GM21381 (cell line): ENCODE data around the gene BAZ2B.

Experiments
- ATAC-seq: cut with Tn5 transposase; IDR thresholded peaks from one replicate; pipeline ENCODE4 v1.9.1; 2021; ENCODE audit warnings: mild to moderate bottlenecking, moderate library complexity; ENCODE audit not compliant: unreplicated experiment

The BAZ2B gene

GRCh38 chr2:159573846-159574606 lies 42.3 kb downstream of the BAZ2B start:
- no peak for ATAC-seq

GRCh38 chr2:159573294-159573693 lies 43.1 kb downstream of the BAZ2B start:
- no peak for ATAC-seq

GRCh38 chr2:159572459-159572858 lies 43.9 kb downstream of the BAZ2B start:
- ATAC-seq, result no peak

- ATAC-seq, result no peak
These were observed 44.6 kb downstream of the BAZ2B start for GRCh38 chr2:159571540-159572260.

GRCh38 chr2:159564081-159564480 lies 52.3 kb downstream of the BAZ2B start:
- ATAC-seq, result no peak

DNA sequence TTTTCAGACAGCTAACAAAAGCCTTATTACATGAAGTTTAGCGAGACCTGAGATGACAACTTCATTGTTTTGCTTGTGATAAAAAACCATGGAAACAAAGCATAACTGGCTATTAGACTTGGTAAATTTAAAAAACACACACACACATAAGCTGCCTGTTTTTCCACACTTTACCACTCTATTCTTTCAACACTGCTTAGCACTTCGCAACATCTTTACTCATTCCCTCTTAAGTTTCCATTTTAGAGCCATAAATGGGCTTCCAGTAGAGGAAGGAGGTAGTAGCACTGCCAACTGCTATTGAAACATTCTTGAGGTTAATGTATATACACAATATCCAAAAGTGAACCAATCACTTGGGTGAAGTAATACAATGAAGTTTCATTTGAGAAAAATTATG lies 54.1 kb downstream of the BAZ2B start:
- ATAC-seq, result no peak

- ATAC-seq, result no peak
These were observed 54.6 kb downstream of the BAZ2B start for GRCh38 chr2:159561786-159562185.

- no peak for ATAC-seq
These were observed 55.1 kb downstream of the BAZ2B start for GRCh38 chr2:159561242-159561641.

- no peak for ATAC-seq
These were observed 57.3 kb downstream of the BAZ2B start for GRCh38 chr2:159559034-159559433.

DNA sequence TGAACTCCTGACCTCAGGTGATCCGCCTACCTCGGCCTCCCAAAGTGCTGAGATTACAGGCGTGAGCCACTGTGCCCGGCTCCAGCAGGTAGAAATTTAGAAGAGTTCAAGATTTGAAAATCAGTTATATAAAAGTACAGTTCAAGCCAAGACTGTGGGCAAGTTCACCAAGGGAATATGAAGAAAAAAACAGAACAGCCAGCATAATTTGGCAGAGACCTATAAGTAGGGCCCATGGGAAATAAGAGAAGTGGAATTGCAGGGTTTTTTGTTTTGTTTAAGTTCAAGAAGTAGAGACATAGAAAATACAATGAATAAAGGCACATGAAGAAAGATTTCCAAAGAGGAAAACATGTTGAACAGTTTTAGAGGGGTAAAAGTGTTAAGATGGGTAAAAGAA lies 57.9 kb downstream of the BAZ2B start:
- no peak for ATAC-seq

DNA sequence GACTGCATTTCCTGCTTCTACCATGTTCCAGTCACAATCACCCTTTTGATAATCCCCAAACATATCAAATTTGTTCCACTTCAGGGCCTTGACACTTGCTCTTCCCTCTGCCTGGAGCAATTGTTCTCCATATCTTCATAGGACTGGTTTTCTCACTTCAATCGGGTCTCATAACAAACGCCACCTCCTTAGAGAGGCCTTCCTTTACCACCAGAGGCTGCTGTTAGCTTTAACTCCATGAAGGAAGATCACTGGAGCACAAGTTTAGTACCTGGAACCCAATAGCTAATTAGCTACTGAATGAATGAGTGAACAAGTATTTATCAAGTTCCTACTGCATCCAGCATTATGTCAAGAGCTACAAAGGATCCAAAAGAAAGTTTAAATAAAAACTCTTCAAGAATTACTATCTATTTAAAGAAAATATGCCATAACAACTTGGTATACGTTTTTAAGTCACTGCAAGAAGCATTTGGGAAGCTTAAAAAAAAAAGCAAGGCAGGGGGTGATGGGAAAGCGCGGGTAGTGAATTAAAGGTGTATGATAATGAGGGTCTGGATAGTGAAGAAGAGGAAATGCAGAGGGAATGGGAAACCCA lies 58.8 kb downstream of the BAZ2B start:
- ATAC-seq, result no peak

- no peak for ATAC-seq
These were observed 60.5 kb downstream of the BAZ2B start for GRCh38 chr2:159555651-159556392.

GRCh38 chr2:159553727-159554126 lies 62.6 kb downstream of the BAZ2B start:
- no peak for ATAC-seq

GRCh38 chr2:159551806-159552205 lies 64.5 kb downstream of the BAZ2B start:
- no peak for ATAC-seq

GRCh38 chr2:159550231-159550630 lies 66.1 kb downstream of the BAZ2B start:
- no peak for ATAC-seq

- ATAC-seq, result no peak
These were observed 67.1 kb downstream of the BAZ2B start for GRCh38 chr2:159549234-159549633.

DNA sequence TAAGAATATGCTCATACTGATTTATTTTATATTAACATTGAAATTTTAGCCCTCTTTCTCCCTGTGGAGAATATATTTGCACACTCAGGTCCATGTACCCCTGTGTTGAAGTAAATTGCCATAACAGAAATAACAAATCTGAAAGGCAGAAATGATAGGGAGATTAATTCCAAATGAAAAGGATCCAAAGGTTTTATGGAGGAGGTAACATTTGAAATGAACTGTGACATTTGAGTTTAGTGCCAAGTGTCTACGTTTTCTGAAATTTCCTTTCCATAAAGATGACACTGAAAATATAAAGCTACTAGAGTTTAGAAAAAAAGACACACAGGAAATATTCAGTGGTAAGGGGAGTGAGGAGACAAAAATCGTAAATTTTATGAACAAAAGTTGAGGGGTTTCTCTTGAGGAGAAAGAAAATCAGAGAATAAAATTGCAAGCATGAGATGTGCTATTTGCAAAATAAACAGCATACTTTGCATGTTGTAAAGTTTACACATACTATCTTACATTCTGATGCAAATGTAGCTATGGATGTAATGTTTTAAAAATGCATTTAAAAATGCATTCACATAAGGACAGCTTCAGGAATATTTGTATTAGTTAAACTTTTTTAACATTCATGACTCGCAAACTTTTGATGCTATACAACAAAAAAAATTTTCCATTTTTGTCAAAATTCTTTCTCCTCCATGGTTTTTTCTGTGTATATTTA lies 69.5 kb downstream of the BAZ2B start:
- ATAC-seq, result no peak

DNA sequence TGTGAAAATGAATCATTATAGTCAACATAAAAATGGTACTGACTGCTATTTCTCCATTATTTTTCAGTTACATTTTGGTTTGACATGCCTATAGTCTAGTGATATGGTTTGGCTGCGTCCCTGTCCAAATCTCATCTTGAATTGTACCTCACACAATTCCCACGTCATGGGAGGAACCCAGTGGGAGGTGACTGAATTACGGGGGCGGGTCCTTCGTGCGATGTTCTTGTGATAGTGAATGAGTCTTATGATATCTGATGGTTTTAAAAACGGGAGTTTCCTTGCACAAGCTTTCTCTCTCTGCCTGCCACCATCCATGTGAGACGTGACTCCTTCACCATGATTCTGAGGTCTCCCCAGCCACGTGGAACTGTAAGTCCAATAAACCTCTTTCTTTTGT lies 70.3 kb downstream of the BAZ2B start:
- no peak for ATAC-seq

DNA sequence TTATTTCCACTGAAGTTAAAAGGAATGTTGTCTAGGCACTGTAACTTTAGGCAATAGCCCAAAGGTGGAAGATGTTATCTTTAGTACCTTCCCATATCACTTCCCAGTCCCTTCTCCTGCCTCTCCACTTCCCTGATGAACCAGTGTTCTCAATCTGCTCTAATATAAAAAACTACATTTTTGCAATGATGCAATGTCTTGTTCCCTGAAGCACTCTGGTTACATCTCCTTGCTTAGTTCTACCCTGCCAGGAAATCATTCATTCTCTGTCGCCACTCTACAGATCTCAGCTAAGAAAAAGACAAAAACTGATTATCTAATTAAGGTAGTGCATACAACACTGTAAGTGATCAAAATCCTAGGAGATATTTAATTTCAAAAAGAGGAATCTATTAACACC lies 71.3 kb downstream of the BAZ2B start:
- ATAC-seq, result no peak

DNA sequence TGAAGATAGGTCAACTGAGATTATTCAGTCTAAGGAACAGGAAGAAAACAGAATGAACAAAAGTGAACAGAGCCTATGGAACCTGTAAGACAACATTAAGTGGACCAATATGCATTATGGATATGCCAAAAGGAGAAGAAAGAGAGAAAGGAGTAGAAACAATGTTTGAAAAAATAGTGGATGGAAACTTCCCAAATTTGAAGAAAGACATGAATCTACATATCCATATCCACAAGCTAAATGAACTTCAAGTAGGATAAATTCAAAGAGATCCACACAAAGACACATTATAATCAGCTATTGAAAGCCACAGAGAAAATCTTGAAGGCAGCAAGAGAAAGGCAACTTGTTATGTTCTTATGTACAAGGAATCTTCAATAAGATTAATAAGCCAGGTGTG lies 74.2 kb downstream of the BAZ2B start:
- no peak for ATAC-seq

GRCh38 chr2:159539701-159540100 lies 76.6 kb downstream of the BAZ2B start:
- ATAC-seq, result no peak
